H9 (cell line): ENCODE measurements around the gene POU2F3. TPM values are rescaled to one million over a fixed set of nuclear protein-coding genes. Genes with fewer than 3 reads are reported as not detected.

Experiments used
- DNase-seq: peaks from one replicate; pipeline ENCODE4 v3.0.0-alpha.2; 2017
- H2AFZ ChIP-seq: one replicate; pipeline ENCODE4 v1.6.1; 2013; ENCODE audit warnings: mild to moderate bottlenecking, low read length, control low read depth, moderate library complexity
- H2AK5ac ChIP-seq: 2 replicates; pipeline ENCODE4 v1.6.1; 2013; ENCODE audit warnings: low read length, control low read depth, mixed read lengths; ENCODE audit not compliant: insufficient read length
- H2BK120ac ChIP-seq: one replicate; pipeline ENCODE4 v1.6.1; 2013; ENCODE audit warnings: low read depth, mild to moderate bottlenecking, low read length, control low read depth, inconsistent platforms; ENCODE audit not compliant: poor library complexity, severe bottlenecking
- H2BK12ac ChIP-seq: 2 replicates; pipeline ENCODE4 v1.6.1; 2013; ENCODE audit warnings: low read length, control low read depth, mixed read lengths, low read depth; ENCODE audit not compliant: insufficient read length
- H2BK15ac ChIP-seq: 2 replicates; pipeline ENCODE4 v1.6.1; 2013; ENCODE audit warnings: low read depth, low read length, control low read depth
- H2BK20ac ChIP-seq: one replicate; pipeline ENCODE4 v1.6.1; 2013; ENCODE audit warnings: low read depth, mild to moderate bottlenecking, low read length, control low read depth, inconsistent platforms; ENCODE audit not compliant: poor library complexity, severe bottlenecking
- H2BK5ac ChIP-seq: 2 replicates; pipeline ENCODE4 v1.6.1; 2013; ENCODE audit warnings: low read length, control low read depth, mixed read lengths; ENCODE audit not compliant: insufficient read length
- H3K14ac ChIP-seq: 2 replicates; pipeline ENCODE4 v1.6.1; 2013; ENCODE audit warnings: low read length, control low read depth; ENCODE audit not compliant: insufficient read depth
- H3K18ac ChIP-seq: 2 replicates; pipeline ENCODE4 v1.6.1; 2013; ENCODE audit warnings: low read depth, mild to moderate bottlenecking, mixed read lengths, low read length, control low read depth; ENCODE audit not compliant: insufficient read length
- H3K23ac ChIP-seq: 2 replicates; pipeline ENCODE4 v1.6.1; 2013; ENCODE audit warnings: low read length, control low read depth, mixed read lengths, low read depth; ENCODE audit not compliant: insufficient read length
- H3K23me2 ChIP-seq: 2 replicates; pipeline ENCODE4 v1.6.1; 2013; ENCODE audit warnings: low read depth, mild to moderate bottlenecking, mixed read lengths, low read length, control low read depth; ENCODE audit not compliant: insufficient read length, poor library complexity, severe bottlenecking
- H3K27ac ChIP-seq: 2 replicates; pipeline ENCODE4 v1.5.1; 2013; ENCODE audit warnings: low read length, control low read depth, mixed read lengths, low read depth; ENCODE audit not compliant: insufficient read length
- H3K27me3 ChIP-seq: 2 replicates; pipeline ENCODE4 v1.6.1; 2013; ENCODE audit warnings: low read length, control low read depth, inconsistent platforms; ENCODE audit not compliant: insufficient read depth
- H3K4ac ChIP-seq: 2 replicates; pipeline ENCODE4 v1.6.1; 2013; ENCODE audit warnings: low read depth, mild to moderate bottlenecking, control low read depth, inconsistent platforms, low read length, moderate library complexity
- H3K4me1 ChIP-seq: 2 replicates; pipeline ENCODE4 v1.6.1; 2013; ENCODE audit warnings: low read length, control low read depth, inconsistent platforms; ENCODE audit not compliant: insufficient read depth
- H3K4me2 ChIP-seq: 2 replicates; pipeline ENCODE4 v1.6.1; 2013; ENCODE audit warnings: low read length, control low read depth, mixed read lengths; ENCODE audit not compliant: insufficient read length, insufficient read depth
- H3K56ac ChIP-seq: 2 replicates; pipeline ENCODE4 v1.6.1; 2013; ENCODE audit warnings: low read depth, mild to moderate bottlenecking, mixed read lengths, low read length, control low read depth; ENCODE audit not compliant: insufficient read length
- H3K79me1 ChIP-seq: 2 replicates; pipeline ENCODE4 v1.6.1; 2013; ENCODE audit warnings: low read depth, mild to moderate bottlenecking, moderate library complexity, low read length, control low read depth, inconsistent platforms; ENCODE audit not compliant: insufficient read depth, poor library complexity, severe bottlenecking
- H3K79me2 ChIP-seq: 2 replicates; pipeline ENCODE4 v1.6.1; 2013; ENCODE audit warnings: low read length, control low read depth, inconsistent platforms; ENCODE audit not compliant: insufficient read depth
- H3K9ac ChIP-seq: 2 replicates; pipeline ENCODE4 v1.6.1; 2013; ENCODE audit warnings: low read length, control low read depth, mixed read lengths; ENCODE audit not compliant: insufficient read length; ENCODE audit errors: extremely low read depth
- H3K9me3 ChIP-seq: one replicate; pipeline ENCODE4 v1.6.1; 2013; ENCODE audit warnings: low read depth, low read length, inconsistent platforms; ENCODE audit not compliant: control insufficient read depth
- H3T11ph ChIP-seq: one replicate; pipeline ENCODE4 v1.6.1; 2013; ENCODE audit warnings: mild to moderate bottlenecking, low read length, control low read depth, inconsistent platforms
- H4K20me1 ChIP-seq: one replicate; pipeline ENCODE4 v1.6.1; 2013; ENCODE audit not compliant: control insufficient read depth, insufficient read length, insufficient read depth
- H4K5ac ChIP-seq: 2 replicates; pipeline ENCODE4 v1.6.1; 2013; ENCODE audit warnings: low read depth, mild to moderate bottlenecking, mixed read lengths, low read length, control low read depth; ENCODE audit not compliant: insufficient read length
- H4K8ac ChIP-seq: replicated peaks from 2 replicates; pipeline ENCODE4 v1.6.1; 2013; ENCODE audit warnings: low read length, control low read depth, mixed read lengths, low read depth; ENCODE audit not compliant: insufficient read length
- H4K91ac ChIP-seq: 2 replicates; pipeline ENCODE4 v1.6.1; 2013; ENCODE audit warnings: low read depth, mild to moderate bottlenecking, moderate library complexity, mixed read lengths, low read length, control low read depth; ENCODE audit not compliant: insufficient read length
- H3K27ac Mint-ChIP-seq, 3 experiments: 2 replicates in 2 of 3; 3 replicates in 1 of 3; pipeline ENCODE4 v1.8.0; 2020 to 2021; ENCODE audit warnings: mixed read lengths in 3 of 3, mild to moderate bottlenecking in 1 of 3, moderate library complexity in 1 of 3
- H3K27me3 Mint-ChIP-seq: 2 replicates; pipeline ENCODE4 v1.8.0; 2021; ENCODE audit warnings: low read depth, mild to moderate bottlenecking, moderate library complexity, mixed read lengths
- H3K36me3 Mint-ChIP-seq, 3 experiments: 2 replicates in 2 of 3; 3 replicates in 1 of 3; pipeline ENCODE4 v1.8.0; 2020 to 2021; ENCODE audit warnings: low read depth in 3 of 3, mixed read lengths in 3 of 3; ENCODE audit not compliant: insufficient read depth in 1 of 3
- H3K4me1 Mint-ChIP-seq, 2 experiments: 2 replicates each; pipeline ENCODE4 v1.8.0; 2020; ENCODE audit warnings: mixed read lengths in 2 of 2
- H3K4me3 Mint-ChIP-seq, 2 experiments: 2 replicates in 1 of 2; 3 replicates in 1 of 2; pipeline ENCODE4 v1.8.0; 2020 to 2021; ENCODE audit warnings: mild to moderate bottlenecking in 2 of 2, mixed read lengths in 2 of 2, moderate library complexity in 1 of 2
- H3K9me3 Mint-ChIP-seq, 2 experiments: 2 replicates in 1 of 2; 3 replicates in 1 of 2; pipeline ENCODE4 v1.8.0; 2020; ENCODE audit warnings: mild to moderate bottlenecking in 2 of 2, mixed read lengths in 2 of 2, moderate library complexity in 1 of 2
- WGBS: extraction: QIAGEN DNeasy Blood & Tissue Kit; methylation state at CpG from one replicate; pipeline ENCODE4 v1.1.7; 2013; ENCODE audit warnings: missing lambda C conversion rate, low lambda C conversion rate, mixed read lengths; ENCODE audit not compliant: insufficient read length; ENCODE audit errors: extremely low coverage; 5-methylcytosine and 5-hydroxymethylcytosine counted together
- total RNA-seq: library from RNA; stranded (reverse); gene quantifications from 2 replicates; pipeline ENCODE4 v1.2.1, GENCODE V29; 2021
- TF ChIP-seq, protein P1 (sequence below): fragments of 200-600 bp; sonication (generic); conservative IDR thresholded peaks from 3 replicates; pipeline ENCODE4 v1.8.0; 2021; ENCODE audit warnings: antibody characterized with exemption, mild to moderate bottlenecking

The POU2F3 gene
- total RNA-seq, 1 experiment from 2014 or later = 1.1 TPM

DNA sequence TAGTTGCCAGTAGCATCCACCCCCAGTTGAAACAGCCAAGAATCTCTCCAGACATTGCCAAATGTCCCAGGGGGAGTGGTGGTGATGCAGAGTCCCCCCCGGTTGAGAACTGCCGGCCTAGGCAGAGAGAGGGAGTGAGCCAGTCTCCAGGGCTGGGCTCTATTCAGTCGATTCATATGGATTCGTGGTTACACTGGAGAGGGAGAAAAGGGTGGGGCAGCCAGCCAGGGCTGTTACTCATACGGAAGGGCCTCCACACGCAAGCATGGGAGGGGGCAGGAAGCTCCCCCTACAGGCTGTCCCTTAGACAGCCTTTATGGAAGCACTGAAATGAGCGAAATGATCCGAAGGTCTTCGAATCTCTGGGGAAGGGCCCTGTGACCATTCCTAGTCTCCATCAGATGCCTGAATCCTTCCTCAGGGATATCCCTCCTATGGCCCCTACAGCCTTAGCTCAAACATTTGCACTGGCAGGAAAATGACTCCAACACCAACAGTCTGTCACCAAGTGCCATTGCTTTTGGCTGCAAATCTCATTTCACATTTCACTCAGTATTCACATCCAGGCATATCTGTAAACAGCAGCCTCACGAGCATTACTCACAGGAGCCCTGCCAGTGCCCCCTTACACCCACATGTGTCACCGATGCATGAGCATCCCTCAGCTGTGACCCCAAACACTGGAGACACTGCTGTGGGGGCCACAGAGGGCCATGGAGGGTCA, 66.7 kb downstream of the POU2F3 start:
- no peaks in the 10 kb centered on the region for H4K20me1 ChIP-seq
- H3K4me3 Mint-ChIP-seq = no peak overlapping the region
- no CpG with 5 or more reads among the region's 11 CpGs for WGBS
- H3K23ac ChIP-seq = no peak overlapping the region
- H3K27ac Mint-ChIP-seq = no peak overlapping the region
- H3K79me2 ChIP-seq = no peaks in the 10 kb centered on the region
- no peak overlapping the region for H2BK20ac ChIP-seq
- H3K27ac ChIP-seq = no peak overlapping the region
- no peak overlapping the region for H3K4ac ChIP-seq
- no peak overlapping the region for H3T11ph ChIP-seq
- peaks cover 26 to 27% of the 10 kb centered on the region in 2 experiments for H3K4me1 Mint-ChIP-seq
- no peak overlapping the region for H4K5ac ChIP-seq
- H3K56ac ChIP-seq = no peak overlapping the region
- H3K27me3 ChIP-seq = no peaks in the 10 kb centered on the region
- no peaks in the 10 kb centered on the region for H3K23me2 ChIP-seq
- DNase-seq = peak; percentile 89
- H3K36me3 Mint-ChIP-seq = no peaks in the 10 kb centered on the region
- H3K27me3 Mint-ChIP-seq = peaks cover 15% of the 10 kb centered on the region
- no peak overlapping the region for H4K8ac ChIP-seq
- H3K4me1 ChIP-seq = no peaks in the 10 kb centered on the region; the same call in 1 of the 2 replicates
- H2AK5ac ChIP-seq = no peak overlapping the region
- H2BK12ac ChIP-seq = no peak overlapping the region
- no peak overlapping the region for H2AFZ ChIP-seq
- H3K18ac ChIP-seq = no peak overlapping the region
- no peaks in the 10 kb centered on the region for H3K79me1 ChIP-seq
- H3K9ac ChIP-seq = no peak overlapping the region
- no peak overlapping the region for H4K91ac ChIP-seq
- no peak overlapping the region for H2BK5ac ChIP-seq
- no peaks in the 10 kb centered on the region for H3K9me3 Mint-ChIP-seq
- TF ChIP-seq, protein P1, sequence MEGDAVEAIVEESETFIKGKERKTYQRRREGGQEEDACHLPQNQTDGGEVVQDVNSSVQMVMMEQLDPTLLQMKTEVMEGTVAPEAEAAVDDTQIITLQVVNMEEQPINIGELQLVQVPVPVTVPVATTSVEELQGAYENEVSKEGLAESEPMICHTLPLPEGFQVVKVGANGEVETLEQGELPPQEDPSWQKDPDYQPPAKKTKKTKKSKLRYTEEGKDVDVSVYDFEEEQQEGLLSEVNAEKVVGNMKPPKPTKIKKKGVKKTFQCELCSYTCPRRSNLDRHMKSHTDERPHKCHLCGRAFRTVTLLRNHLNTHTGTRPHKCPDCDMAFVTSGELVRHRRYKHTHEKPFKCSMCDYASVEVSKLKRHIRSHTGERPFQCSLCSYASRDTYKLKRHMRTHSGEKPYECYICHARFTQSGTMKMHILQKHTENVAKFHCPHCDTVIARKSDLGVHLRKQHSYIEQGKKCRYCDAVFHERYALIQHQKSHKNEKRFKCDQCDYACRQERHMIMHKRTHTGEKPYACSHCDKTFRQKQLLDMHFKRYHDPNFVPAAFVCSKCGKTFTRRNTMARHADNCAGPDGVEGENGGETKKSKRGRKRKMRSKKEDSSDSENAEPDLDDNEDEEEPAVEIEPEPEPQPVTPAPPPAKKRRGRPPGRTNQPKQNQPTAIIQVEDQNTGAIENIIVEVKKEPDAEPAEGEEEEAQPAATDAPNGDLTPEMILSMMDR = peak; percentile 76
- no peak overlapping the region for H2BK120ac ChIP-seq
- H3K4me2 ChIP-seq = no peak overlapping the region
- no peak overlapping the region for H2BK15ac ChIP-seq
- no peaks in the 10 kb centered on the region for H3K9me3 ChIP-seq
- no peak overlapping the region for H3K14ac ChIP-seq
